GM12878 (cell line): ENCODE data around the gene LEF1.

Experiments used
- POLR2AphosphoS5 ChIP-seq: IDR thresholded peaks from 2 replicates; pipeline ENCODE4 v1.6.1; 2011; ENCODE audit warnings: mild to moderate bottlenecking, low read length, inconsistent platforms
- ZNF24 ChIP-seq: fragments of 450-650 bp; IDR thresholded peaks from 2 replicates; pipeline ENCODE4 v1.6.1; 2017; ENCODE audit warnings: antibody characterized with exemption, mild to moderate bottlenecking
- TF ChIP-seq, protein P1 (sequence below): IDR thresholded peaks from 2 replicates; pipeline ENCODE4 v1.6.1; 2011; ENCODE audit warnings: low read depth, mild to moderate bottlenecking, low read length, moderate library complexity, borderline replicate concordance; ENCODE audit errors: extremely low read depth

GRCh38 chr4:108070775-108071174 lies 98.0 kb downstream of the LEF1 start:
- TF ChIP-seq, protein P1, sequence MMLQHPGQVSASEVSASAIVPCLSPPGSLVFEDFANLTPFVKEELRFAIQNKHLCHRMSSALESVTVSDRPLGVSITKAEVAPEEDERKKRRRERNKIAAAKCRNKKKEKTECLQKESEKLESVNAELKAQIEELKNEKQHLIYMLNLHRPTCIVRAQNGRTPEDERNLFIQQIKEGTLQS = no peak
- TF ChIP-seq ZNF24 (no peak), POLR2AphosphoS5 (no peak)
